ENCODE data around the gene RNF152. TPM values are rescaled to one million over a fixed set of nuclear protein-coding genes. Genes with fewer than 3 reads are reported as not detected.

Gene RNF152
- total and polyA plus RNA-seq, 2 of the 4 experiments (the other 2 are of a cell fraction), result 7.5 to 18.5 TPM

- Histone ChIP-seq H3K36me3 (ENCODE audit: control insufficient read depth, insufficient read depth, low read length) (no peaks in the 10 kb centered on the region), H4K91ac (ENCODE audit: insufficient read depth, low read depth, low read length) (no peak overlapping the region), H4K20me1 (ENCODE audit: insufficient read depth, low read length) (peaks cover 5% of the 10 kb centered on the region), H3K18ac (ENCODE audit: low read depth, low read length) (no peak overlapping the region), H2BK15ac (ENCODE audit: low read depth, low read length) (no peak overlapping the region), H2BK5ac (ENCODE audit: low read depth, low read length, poor library complexity, severe bottlenecking) (no peak overlapping the region), H3K23ac (ENCODE audit: low read depth, low read length) (no peak overlapping the region), H3K56ac (ENCODE audit: extremely low read depth, insufficient read depth, low read length) (no peak overlapping the region), H3K4me1 (ENCODE audit: control insufficient read depth, insufficient read depth, low read length) (peaks cover 5% of the 10 kb centered on the region; the same call in 1 of the 2 replicates), H3K27me3 (ENCODE audit: control insufficient read depth, insufficient read depth, low read length) (no peaks in the 10 kb centered on the region), H3K9me3 (ENCODE audit: control insufficient read depth, insufficient read depth, low read length) (no peaks in the 10 kb centered on the region), H3K14ac (replicated peaks; ENCODE audit: low read depth, low read length) (no peak overlapping the region), H3K4ac (ENCODE audit: low read depth, low read length) (no peak overlapping the region), H2AK5ac (ENCODE audit: low read depth, low read length) (no peak overlapping the region), H3K79me1 (ENCODE audit: low read depth in 1 of 2, low read length in 2 of 2) (peaks cover 14 to 43% of the 10 kb centered on the region in 2 experiments), H3K9ac (ENCODE audit: low read depth, low read length) (no peak overlapping the region), H2BK120ac (ENCODE audit: low read depth, low read length) (no peak overlapping the region), H4K8ac (ENCODE audit: low read depth in 2 of 2, low read length in 2 of 2) (no peak overlapping the region), H3K9me1 (ENCODE audit: insufficient read depth, low read length) (peaks cover 4% of the 10 kb centered on the region; the same call in 1 of the 2 replicates), H2AFZ (replicated peaks; ENCODE audit: low read length, poor library complexity) (no peak overlapping the region), H2AK9ac (replicated peaks; ENCODE audit: low read depth, low read length, poor library complexity) (no peak overlapping the region), H3K27ac (ENCODE audit: insufficient read depth, low read length) (no peak overlapping the region), H2BK20ac (ENCODE audit: low read depth, low read length) (no peak overlapping the region), H3K4me3 (ENCODE audit: insufficient read depth, low read depth, low read length) (no peak overlapping the region), H4K5ac (ENCODE audit: low read depth, low read length) (no peak overlapping the region), H3K4me2 (ENCODE audit: low read depth, low read length) (no peak overlapping the region)
- intact Hi-C loops (cut with micrococcal nuclease) (no loop called here), dilution Hi-C loops (cut with HindIII; ENCODE audit: low sequenced_read_pairs, unreplicated experiment) (no loop called here), in situ Hi-C loops (cut with MboI; ENCODE audit: low sequenced_read_pairs) (no loop called here)
- no peak for ATAC-seq (ENCODE audit: low read depth)
- TF ChIP-seq BHLHE40 (IDR thresholded peaks at IDR 0.05; ENCODE audit: low read depth, low read length) (no peak), CEBPB (IDR thresholded peaks at IDR 0.05; ENCODE audit: low read depth, low read length) (no peak), FOS (IDR thresholded peaks at IDR 0.05; ENCODE audit: low read depth, low read length) (no peak), NFE2L2 (IDR thresholded peaks at IDR 0.05; ENCODE audit: low read depth, low read length) (no peak), SMC3 (IDR thresholded peaks at IDR 0.05; ENCODE audit: low read depth, low read length) (no peak), POLR2A (IDR thresholded peaks at IDR 0.05; ENCODE audit: low read depth, low read length) (no peak), RCOR1 (IDR thresholded peaks at IDR 0.05; ENCODE audit: insufficient replicate concordance, low read length) (no peak), CTCF (conservative IDR thresholded peaks at IDR 0.05; ENCODE audit: low read depth, low read length) (no peak), MXI1 (IDR thresholded peaks at IDR 0.05; ENCODE audit: borderline replicate concordance, low read depth, low read length) (no peak), ELK1 (IDR thresholded peaks at IDR 0.05; ENCODE audit: borderline replicate concordance, low read depth, low read length) (no peak), MAZ (IDR thresholded peaks at IDR 0.05; ENCODE audit: borderline replicate concordance, low read depth, low read length) (no peak), MAFK (IDR thresholded peaks at IDR 0.05; ENCODE audit: low read depth, low read length) (no peak), CHD1 (IDR thresholded peaks at IDR 0.05; ENCODE audit: low read depth, low read length) (no peak), USF2 (IDR thresholded peaks at IDR 0.05; ENCODE audit: low read depth, low read length) (no peak), RAD21 (IDR thresholded peaks at IDR 0.05; ENCODE audit: low read length) (no peak)
- CTCF ChIA-PET, result no interaction called here
- no peak for DNase-seq
- POLR2A ChIA-PET (ENCODE audit: unreplicated experiment), result no interaction called here
- BruUV-seq (replicated peaks), result no TSS peak
- WGBS, 2 experiments (ENCODE audit: extremely low coverage in 2 of 2, insufficient read length in 1 of 2), result 100% methylated on average over 2 of the region's 4 CpGs; no CpG with 5 or more reads in 1 of the 2 experiments
Observed at GRCh38 chr18:61821748-61822147, 71.1 kb downstream of the RNF152 start.

All from IMR-90 (cell line).